Endometrium (tissue), 2 donors: ENCODE results near the gene RGS9.

Source experiments
- FAIRE-seq: peaks from 2 replicates; lab custom pipeline; 2012; peaks lifted over from hg19 to GRCh38; lab: Jason Lieb, UNC
- donor health status: control.
- donor health status: control.

RGS9 gene

GRCh38 chr17:65219124-65219523 lies 82.0 kb downstream of the RGS9 start:
- no peak for FAIRE-seq

- no peak for FAIRE-seq
Measured at GRCh38 chr17:65219707-65220106, 82.5 kb downstream of the RGS9 start.

GRCh38 chr17:65220732-65221131 lies 83.6 kb downstream of the RGS9 start:
- FAIRE-seq: no peak

GRCh38 chr17:65222214-65222738 lies 85.1 kb downstream of the RGS9 start:
- no peak for FAIRE-seq

GRCh38 chr17:65225061-65225460 lies 87.9 kb downstream of the RGS9 start:
- no peak for FAIRE-seq

GRCh38 chr17:65226227-65226626 lies 89.1 kb downstream of the RGS9 start:
- FAIRE-seq: no peak

GRCh38 chr17:65227637-65228036 lies 90.5 kb downstream of the RGS9 start:
- no peak for FAIRE-seq

GRCh38 chr17:65228287-65228686 lies 91.1 kb downstream of the RGS9 start:
- FAIRE-seq: no peak

- FAIRE-seq: no peak
Measured at GRCh38 chr17:65228734-65229620, 91.8 kb downstream of the RGS9 start.

- no peak for FAIRE-seq
Measured at GRCh38 chr17:65229621-65229995, 92.4 kb downstream of the RGS9 start.

GRCh38 chr17:65230040-65230439 lies 92.9 kb downstream of the RGS9 start:
- FAIRE-seq: no peak

- FAIRE-seq: no peak
Measured at GRCh38 chr17:65231086-65231485, 93.9 kb downstream of the RGS9 start.

GRCh38 chr17:65231662-65232335 lies 94.6 kb downstream of the RGS9 start:
- FAIRE-seq: no peak

- no peak for FAIRE-seq
Measured at GRCh38 chr17:65235284-65235683, 98.1 kb downstream of the RGS9 start.

- FAIRE-seq: no peak
Measured at GRCh38 chr17:65236321-65236720, 99.2 kb downstream of the RGS9 start.

GRCh38 chr17:65243838-65244625 lies 106.9 kb downstream of the RGS9 start:
- FAIRE-seq: no peak

- FAIRE-seq: no peak
Measured at GRCh38 chr17:65246252-65246651, 109.1 kb downstream of the RGS9 start.

- FAIRE-seq: no peak
Measured at GRCh38 chr17:65249774-65250173, 112.6 kb downstream of the RGS9 start.

- FAIRE-seq: no peak
Measured at GRCh38 chr17:65254166-65254565, 117.0 kb downstream of the RGS9 start.

- FAIRE-seq: no peak
Measured at GRCh38 chr17:65259281-65259680, 122.1 kb downstream of the RGS9 start.

- no peak for FAIRE-seq
Measured at GRCh38 chr17:65259696-65260485, 122.7 kb downstream of the RGS9 start.

GRCh38 chr17:65260626-65261025 lies 123.5 kb downstream of the RGS9 start:
- FAIRE-seq: no peak
